GM19240 (cell line): Measurements from ENCODE around the gene NIPAL3.
A peak's percentile ranks its signal among the peaks of the same experiment; 100 is the strongest.
"Not testable (repeated sequence)": the region's sequence is repeated elsewhere in the genome, so short reads cannot be mapped to it uniquely, and the experiment has no call there.

Experiments used
- DNase-seq: peaks from one replicate; pipeline ENCODE4 v3.0.0; 2011; ENCODE audit warnings: low spot score; ENCODE audit not compliant: insufficient read length

NIPAL3 gene

GRCh38 chr1:24455272-24455671 is 39.7 kb downstream of the NIPAL3 start:
- no peak for DNase-seq

GRCh38 chr1:24457866-24458265 is 42.3 kb downstream of the NIPAL3 start:
- DNase-seq: no peak

DNA sequence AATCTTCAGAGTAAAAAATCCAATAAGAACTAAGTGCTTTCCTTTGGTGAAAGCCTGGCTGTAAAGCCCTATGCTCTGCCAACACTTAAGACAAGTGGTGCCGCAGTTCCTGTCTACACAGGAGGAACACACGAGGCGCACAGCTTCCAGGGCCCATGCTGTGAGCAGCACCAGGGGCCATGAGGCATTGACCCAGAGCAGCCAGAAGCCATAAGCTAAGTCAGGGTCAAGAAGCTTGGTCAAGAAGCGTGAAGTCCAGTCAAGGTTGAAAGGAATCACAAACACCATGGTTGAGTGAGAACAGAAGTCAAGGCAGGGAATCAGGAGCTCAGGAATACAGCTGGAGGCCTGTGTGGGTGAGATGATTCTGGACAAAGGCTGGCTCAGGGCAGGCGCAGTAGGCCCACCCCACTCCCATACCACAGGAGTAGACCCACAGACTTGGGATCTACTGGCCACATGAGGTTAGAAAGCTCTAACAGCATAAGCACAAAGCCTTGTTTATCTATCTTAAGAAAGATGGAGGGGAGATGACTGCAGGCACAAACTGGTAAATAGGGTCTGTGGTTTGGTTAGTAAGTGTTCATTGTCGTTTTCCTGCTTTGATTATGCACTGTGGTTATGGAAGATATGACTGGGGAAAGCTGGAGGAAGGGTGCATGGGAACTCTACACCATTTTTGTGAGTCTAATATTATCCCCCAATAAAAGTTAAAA is 44.1 kb downstream of the NIPAL3 start:
- no peak for DNase-seq

GRCh38 chr1:24462128-24462527 is 46.5 kb downstream of the NIPAL3 start:
- DNase-seq: not testable (repeated sequence)

- no peak for DNase-seq
Observed at GRCh38 chr1:24463776-24464735, 48.5 kb downstream of the NIPAL3 start.

DNA sequence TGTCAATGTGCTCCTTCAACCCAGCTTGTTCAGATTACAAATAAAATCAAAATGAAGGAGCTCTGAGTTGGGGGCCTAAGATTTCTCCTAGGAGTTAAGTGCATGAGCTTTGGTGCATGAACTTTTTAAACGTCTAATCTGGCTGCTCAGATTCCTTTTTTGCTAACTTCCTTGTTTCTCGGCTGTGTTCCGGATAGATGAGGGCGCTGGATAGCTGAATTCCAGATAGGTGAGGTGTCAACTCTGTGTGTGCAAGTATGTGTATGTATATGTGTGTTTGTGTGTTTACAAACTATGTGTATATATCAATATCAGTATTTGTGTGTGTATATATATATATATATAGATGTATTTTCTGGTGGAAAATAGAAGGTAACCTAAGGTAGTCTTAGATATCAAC is 49.5 kb downstream of the NIPAL3 start:
- no peak for DNase-seq

DNA sequence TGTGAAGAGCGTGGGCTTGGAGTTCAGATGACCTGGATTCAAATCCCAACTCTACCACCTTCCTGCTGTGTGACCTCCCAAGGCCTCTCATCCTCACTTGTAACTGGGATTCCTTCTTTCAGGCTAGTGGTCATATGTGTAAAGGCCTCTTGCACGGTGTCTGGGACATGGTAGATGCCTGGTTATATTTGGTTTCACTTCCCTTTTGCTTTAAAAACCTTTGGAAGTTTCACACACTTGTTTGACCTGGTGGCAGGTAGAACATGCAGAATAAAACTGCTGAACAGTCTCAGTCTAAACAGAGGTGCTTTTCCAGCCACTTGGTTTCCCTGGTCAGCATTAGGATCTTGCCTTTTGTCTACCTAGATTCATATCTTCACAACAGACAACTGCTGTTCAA is 50.0 kb downstream of the NIPAL3 start:
- DNase-seq: no peak

- DNase-seq: no peak
Observed at GRCh38 chr1:24468685-24469316, 53.2 kb downstream of the NIPAL3 start.

DNA sequence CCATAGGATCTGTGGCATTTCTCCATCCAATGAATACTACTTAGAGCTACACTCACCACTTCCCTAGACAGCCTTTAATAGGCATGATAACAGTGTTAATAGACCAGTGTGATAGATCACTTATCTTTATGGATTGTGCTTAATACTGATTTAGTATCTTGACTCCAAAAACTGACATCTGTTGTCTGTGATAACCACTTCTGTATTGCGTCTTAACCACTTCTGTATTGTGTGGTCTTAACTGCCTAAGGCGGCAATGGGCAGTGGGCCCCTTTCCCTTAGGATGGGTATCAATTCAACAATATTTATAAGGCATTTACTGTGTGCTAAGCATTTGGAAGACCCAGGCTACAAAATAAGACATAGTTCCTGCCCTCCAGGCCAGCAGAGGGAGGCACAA is 55.0 kb downstream of the NIPAL3 start:
- DNase-seq: no peak

GRCh38 chr1:24472527-24473251 is 57.1 kb downstream of the NIPAL3 start:
- no peak for DNase-seq

GRCh38 chr1:24474193-24474592 is 58.6 kb downstream of the NIPAL3 start:
- no peak for DNase-seq

DNA sequence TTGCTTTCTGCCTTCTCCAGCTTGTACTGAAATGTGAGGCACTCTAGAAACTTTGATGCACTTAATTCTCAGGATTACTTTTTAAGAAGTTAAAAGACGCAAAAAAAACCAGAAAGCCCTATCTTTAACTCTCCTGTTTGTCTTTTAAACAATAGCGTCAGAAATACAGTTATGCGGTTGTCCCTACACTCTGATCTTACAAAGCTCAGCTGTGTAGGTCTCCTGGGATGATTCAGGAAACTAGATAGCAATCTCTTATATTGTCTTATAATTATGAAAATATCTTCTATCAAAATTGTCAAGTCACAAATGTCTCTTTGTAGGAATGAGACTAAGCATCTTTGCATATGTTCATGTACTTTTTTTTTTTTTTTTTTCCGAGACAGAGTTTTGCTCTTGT is 60.1 kb downstream of the NIPAL3 start:
- DNase-seq: no peak

DNA sequence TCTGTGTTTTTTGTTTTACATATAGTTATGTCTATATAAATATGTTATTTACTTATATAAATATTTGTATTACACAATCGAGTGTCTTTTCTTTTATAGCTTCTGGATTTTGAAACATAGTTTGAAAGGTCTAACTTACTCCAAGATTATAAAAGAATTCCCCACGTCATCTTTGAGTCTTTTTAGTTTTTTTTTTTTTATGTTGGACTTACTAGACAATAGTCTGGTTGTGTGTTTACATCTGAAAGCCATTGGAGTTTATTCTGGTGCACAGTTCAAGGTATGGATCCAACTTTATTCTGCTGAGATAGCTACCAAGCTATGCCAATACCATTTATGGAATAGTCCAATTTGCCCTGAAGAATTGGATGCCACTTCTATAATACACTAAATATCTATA is 61.0 kb downstream of the NIPAL3 start:
- no peak for DNase-seq

- DNase-seq: no peak
Observed at GRCh38 chr1:24477309-24477708, 61.7 kb downstream of the NIPAL3 start.

GRCh38 chr1:24481101-24481500 is 65.5 kb downstream of the NIPAL3 start:
- peak; percentile 48 for DNase-seq

GRCh38 chr1:24481843-24482610 is 66.4 kb downstream of the NIPAL3 start:
- no peak for DNase-seq

GRCh38 chr1:24483441-24483840 is 67.8 kb downstream of the NIPAL3 start:
- no peak for DNase-seq

DNA sequence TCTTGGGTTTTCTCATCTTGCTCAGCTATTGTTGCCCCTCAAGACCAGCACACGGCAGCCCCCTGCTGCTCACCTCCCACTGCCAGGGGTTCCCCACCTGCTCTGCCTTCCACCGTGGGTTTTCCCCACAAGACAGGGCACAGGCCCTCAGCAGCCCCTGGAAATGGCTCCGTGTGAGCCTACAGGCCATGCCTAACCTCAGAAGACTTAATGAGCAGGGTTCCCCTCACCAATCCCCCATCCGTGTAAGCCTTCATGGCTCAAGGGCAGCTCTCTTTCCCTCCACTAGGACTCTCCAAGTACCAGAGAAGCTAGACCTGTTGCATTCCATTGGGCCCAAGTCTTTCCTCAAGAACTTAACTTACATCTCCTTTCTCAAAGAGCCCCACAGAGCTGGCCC is 68.6 kb downstream of the NIPAL3 start:
- no peak for DNase-seq

GRCh38 chr1:24486331-24487065 is 70.9 kb downstream of the NIPAL3 start:
- no peak for DNase-seq

GRCh38 chr1:24487455-24487854 is 71.9 kb downstream of the NIPAL3 start:
- DNase-seq: no peak
